NCI-H345 treated with DMSO at 0.1 percent for 48 hours (cell line): Measurements from ENCODE around the gene PROZ.
"Not testable (repeated sequence)": the region's sequence is repeated elsewhere in the genome, so short reads cannot be mapped to it uniquely, and the experiment has no call there.

Experiments
- DNase-seq: peaks from one replicate; lab custom pipeline; 2025; ENCODE audit not compliant: unreplicated experiment; lab: John Stamatoyannopoulos, UW

The PROZ gene

DNA sequence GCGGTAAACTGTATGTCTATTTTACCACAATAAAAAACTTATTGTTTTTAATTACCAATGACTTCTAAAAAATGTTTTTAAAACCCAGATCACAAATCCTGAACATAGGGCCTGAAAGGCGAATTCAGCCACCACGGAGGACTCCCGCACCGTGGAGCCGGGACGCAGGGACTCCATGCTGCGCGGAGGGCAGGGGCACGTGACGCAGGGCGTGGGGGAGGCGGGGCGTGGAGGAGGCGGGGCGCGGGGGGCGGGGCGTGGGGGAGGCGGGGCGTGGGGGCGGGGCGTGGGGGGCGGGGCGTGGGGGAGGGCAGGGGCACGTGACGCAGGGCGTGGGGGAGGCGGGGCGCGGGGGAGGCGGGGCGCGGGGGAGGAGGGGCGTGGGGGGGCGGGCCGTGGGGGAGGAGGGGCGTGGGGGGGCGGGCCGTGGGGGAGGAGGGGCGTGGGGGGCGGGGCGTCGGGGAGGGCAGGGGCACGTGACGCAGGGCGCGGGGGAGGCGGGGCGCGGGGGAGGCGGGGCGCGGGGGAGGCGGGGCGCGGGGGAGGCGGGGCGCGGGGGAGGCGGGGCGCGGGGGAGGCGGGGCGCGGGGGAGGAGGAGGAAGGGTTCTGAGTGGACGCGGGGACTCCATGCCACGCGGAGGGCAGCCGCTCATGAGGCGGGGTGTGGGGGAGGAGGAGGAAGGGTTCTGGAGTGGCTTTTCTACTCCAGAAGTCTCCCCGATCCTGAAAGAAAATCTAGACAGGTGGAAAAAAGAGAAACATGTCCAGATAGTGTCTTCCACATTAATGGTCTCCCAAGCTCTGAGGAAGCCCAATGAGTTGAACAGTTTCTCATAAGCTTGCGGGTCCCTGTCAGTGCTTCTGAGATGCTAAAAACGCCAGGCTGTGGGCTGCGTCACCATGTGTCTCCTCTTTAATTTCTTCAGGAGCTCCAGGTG lies 4.4 kb upstream of the PROZ start:
- peak; percentile 31 for DNase-seq

DNA sequence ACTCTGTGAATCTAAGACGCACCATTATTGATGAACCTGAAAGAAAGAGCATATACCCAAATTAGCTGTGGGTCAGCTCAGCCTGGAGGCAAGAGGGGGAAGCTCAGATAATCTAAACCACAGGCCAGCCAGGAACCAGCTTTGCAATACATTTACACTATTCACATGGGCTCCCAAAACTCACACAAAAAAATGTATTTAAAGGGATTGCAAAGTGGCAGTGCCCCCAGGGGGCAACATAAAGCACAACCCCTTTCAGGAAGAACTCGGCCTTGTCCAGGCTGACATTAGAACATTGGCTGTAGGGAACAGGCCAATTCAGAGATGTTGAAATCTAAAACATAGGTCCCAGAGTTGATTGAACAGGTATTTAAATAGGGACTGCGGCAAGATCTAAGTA lies 3.2 kb upstream of the PROZ start:
- no peak for DNase-seq

DNA sequence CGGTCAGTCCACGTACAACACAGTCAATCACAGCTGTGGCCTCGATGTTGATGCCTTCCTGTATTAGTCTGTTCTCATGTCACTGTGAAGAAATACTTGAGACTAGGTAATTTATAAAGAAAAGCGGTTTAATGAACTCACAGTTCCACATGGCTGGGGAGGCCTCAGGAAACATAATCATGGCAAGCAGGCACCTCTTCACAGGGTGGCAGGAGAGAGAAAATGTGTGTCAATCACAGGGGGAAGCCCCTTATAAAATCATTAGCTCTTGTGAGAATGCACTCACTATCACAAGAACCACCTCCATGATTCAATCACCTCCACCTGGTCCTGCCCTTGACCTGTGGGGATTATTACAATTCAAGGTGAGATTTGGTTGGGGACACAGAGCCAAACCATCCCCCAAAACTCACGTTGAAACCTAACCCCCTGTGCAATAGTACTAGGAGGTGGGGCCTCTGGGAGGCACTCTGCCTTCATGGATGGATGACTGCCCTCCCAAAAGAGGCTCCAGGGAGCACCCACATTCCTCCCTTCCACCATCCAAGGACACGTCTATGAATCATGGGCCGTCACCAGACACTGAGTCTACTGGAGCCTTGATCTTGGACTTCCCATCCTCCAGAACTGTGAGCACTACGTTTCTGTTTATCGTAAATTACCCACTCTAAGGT lies 2.3 kb upstream of the PROZ start:
- DNase-seq: no peak

DNA sequence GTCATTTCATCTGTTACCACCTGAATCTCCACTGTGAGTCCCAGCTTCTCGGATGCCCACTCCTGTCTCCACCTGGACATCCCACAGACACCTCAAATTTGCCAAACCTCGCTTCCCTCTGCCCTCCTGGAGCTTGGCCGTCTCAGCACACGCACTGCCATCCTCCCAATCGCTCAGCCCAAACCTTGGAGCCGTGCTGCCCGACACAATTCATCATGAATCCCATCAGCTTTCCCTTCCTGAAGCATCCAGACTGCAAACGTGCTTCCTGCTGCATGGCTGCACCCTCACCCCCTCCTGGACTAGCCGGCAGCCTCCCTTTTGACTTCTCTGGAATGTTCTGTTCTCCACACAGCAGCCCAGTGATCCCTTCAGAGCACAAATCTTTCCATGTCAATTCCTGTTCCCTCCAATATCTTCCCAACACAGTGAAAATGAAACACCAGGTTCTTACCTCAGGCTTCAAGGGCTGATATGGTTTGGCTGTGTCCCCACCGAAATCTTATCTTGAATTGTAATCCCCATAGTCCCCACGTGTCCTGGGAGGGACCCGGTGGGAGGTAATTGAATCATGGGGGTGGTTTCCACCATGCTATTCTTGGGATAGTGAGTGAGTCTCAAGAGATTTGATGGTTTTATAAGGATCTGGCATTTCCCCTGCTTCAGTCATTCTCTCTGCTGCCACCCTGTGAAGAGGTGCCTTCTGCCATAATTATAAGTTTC lies 1.1 kb upstream of the PROZ start:
- no peak for DNase-seq

DNA sequence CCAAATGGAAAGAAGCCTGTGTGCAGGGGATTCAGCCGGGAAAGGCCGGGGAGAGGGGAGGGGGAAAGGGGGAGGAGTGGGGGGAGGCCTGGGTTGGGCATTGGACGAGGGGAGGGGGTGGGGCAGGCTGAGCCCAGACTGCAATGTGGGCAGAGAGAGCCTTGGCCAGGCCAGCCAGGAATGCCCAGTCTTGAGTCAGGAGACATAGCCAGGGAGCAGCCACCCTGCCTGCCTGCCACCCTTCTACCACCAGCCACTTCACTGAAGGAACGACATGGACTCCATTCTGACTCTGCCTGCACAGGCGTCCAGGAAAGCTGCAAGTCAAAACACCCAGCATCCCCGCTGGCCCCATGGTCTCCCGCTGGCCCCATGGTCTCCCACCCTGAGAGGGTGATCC lies 498 bp downstream of the PROZ start:
- no peak for DNase-seq

DNA sequence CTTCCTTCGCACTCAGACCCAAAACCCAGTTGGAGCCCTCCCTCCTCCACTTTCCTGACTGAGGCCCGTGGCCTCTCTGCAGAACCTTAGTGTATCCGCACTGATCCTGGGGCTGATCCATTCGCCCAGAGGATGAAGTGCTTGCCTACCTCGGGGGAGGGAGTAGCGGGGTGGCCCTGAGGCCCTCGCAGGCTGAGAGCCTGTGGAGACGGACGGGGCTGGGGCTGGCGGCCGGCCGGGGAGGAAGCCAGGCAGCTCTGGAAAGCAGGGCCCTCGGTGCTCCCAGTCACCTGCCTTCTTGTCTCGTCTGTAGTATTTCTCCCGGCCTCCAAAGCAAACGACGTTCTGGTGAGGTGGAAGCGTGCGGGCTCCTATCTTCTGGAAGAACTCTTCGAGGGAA lies 1.3 kb downstream of the PROZ start:
- DNase-seq: no peak

DNA sequence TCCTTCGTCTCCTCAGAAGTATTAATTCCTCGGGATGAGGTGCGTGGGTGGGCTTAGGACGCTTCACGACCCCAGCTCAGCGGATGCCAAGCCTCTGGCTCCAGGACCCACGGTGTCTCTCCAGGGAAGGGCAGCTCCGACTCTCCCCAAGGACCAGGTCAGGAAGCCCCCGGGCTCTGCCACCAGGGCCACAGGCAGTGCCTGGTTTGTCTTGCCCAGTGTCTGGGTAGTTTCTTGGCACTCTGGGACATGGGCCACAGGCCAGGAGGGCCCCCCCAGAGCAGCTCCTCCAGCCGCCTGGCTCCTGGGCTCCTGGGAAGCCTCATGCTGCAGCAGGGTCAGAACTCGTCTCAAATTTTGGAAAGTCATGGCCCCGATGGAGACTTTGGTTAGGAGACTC lies 2.5 kb downstream of the PROZ start:
- no peak for DNase-seq

DNA sequence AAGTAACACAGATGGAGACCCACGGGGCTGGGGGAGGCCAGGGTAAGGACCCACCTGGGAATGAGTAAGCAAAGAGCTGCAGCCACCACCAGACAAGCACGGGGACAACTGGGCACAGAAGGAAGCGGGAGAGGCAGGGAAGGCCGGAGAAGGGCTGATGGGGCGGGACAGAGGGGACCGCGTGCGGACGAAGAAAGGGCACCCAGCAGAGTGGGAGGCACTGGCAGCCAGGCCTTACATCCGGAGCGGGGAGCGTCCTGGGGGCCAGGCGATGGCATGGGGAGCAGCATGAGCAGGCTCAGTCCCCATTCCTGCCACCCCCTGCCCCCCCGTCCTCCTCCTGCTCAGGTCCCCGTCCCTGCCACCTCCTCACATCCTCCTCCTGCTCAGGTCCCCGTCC lies 3.0 kb downstream of the PROZ start:
- DNase-seq: no peak

DNA sequence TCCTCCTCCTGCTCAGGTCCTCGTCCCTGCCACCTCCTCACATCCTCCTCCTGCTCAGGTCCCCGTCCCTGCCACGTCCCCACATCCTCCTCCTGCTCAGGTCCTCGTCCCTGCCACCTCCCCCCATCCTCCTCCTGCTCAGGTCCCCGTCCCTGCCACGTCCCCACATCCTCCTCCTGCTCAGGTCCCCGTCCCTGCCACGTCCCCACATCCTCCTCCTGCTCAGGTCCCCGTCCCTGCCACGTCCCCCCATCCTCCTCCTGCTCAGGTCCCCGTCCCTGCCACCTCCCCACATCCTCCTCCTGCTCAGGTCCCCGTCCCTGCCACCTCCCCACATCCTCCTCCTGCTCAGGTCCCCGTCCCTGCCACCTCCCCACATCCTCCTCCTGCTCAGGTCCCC lies 3.5 kb downstream of the PROZ start:
- not testable (repeated sequence) for DNase-seq

DNA sequence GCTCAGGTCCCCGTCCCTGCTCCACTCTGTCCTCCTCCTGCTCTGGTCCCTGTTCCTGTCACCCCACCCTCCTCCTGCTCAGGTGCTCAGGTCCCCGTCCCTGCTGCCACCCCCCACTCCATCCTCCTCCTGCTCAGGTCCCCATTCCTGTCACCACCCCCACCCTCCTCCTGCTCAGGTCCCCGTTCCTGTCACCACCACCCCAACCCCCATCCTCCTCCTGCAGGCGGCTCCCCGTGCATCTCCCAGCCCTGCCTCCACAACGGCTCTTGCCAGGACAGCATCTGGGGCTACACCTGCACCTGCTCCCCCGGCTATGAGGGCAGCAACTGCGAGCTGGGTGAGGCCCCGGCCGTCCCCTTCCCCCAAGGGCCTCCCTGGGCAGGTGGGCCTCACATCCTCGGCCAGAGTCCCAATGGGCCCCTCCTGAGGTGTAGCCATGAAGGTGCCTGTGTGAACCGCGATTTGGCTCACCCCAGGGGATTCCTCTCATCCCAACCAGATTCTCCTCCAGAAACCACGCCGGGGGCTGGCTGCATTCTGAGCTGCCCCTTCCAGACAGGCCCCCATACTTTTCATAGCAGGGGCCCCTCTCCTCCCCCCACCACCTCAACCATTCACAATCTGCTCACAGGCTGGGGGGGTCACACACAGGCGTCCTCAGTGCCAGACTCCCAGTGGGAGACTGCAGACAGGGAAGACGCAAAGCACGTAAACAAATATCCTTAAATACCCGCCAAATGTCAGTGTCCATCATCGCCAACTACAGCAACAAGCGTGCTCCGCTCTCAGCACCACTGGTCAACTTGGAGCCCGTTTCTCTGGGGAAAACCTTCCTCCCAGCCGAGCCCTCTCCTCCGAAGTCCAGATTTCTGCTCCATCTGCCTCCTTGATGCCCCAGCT lies 4.6 kb downstream of the PROZ start:
- peak; percentile 11 for DNase-seq

DNA sequence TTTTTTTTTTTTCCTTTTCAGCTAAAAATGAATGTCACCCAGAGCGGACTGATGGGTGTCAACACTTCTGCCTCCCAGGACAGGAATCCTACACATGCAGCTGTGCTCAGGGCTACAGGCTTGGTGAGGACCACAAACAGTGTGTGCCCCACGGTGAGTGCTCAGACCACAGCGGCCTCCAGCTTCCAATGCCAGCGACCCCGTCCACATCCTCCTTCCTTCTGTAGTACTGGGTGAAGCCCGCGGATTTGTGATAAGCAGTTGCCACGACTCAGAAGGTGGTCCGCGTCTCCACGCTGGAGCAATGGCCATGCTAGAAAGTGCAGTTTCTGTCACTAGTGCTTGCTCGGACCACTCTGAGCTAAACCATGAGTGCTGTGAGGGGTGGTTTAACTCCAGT lies 6.0 kb downstream of the PROZ start:
- no peak for DNase-seq

DNA sequence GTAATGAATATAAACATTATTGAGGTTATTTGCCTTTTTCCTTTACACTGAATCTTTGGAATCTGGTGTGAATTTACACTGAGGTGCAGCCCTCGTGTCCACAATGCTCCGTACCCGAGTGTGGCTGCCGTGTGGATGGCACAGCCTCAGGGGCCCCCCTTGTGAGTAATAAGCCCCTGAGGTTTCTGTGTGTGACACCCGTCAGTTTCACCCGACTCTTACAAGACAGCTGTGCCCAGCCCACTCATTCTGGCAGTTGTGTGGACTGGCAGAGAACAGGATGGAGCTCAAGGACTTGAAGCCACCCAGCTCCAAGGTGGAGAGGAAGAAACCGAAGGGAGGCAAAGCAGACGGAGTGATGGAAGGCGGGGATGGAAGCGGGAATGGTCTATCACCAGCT lies 7.8 kb downstream of the PROZ start:
- no peak for DNase-seq

DNA sequence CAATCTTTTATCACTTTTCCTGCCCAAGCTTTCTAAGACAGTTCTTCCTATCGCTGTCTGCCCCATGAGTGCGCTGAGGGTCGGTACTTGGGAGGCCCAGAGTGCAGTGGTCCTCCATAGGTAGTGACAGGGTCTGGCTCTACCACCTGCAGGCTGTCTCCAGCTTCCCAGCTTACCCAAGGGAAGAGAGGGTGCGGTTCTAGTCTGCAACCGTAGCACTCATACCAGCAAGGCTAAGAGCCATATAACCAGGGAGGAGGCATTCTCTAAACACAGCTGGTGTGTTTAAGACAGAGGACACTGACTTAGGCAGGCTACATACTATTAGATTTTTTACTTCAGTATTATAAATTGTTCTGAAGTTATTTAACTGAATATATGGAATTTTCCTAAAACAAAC lies 8.2 kb downstream of the PROZ start:
- no peak for DNase-seq

DNA sequence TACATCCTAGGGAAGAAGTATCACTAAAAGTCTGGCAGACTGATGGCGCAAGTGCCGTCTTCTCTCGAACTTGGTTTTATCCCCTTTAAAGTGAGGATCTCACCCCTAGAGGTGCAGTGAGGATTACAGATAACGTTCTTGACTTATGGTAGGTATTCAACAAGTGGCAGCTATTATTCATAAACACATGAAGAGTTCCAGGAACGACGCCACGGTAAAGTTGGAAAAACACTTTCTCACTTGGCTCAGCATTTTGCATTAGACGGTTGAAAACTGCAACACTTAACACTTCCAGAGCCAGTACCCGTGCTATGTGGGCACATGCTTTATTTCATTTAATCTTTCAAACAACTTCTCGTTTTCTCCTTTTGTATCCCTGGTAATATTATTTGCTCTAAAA lies 8.7 kb downstream of the PROZ start:
- DNase-seq: no peak

DNA sequence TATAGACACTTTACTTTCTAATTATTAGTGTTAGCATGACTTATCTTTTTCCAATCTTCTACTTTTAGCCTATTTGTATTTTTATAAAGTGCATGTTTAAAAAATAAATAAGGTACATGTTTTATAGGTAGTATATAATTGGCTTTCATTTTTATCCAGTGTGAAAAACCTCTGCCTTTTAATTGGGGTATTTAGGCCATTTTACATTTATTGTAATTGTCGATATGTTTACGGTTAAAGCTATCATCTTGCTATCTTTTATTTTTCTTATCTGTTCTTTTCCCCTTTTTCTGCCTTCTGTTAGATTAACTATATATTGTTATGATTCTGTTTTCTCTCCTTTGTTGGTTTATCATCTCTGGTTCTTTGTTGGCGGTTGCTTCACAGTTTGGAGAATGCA lies 9.1 kb downstream of the PROZ start:
- DNase-seq: no peak

DNA sequence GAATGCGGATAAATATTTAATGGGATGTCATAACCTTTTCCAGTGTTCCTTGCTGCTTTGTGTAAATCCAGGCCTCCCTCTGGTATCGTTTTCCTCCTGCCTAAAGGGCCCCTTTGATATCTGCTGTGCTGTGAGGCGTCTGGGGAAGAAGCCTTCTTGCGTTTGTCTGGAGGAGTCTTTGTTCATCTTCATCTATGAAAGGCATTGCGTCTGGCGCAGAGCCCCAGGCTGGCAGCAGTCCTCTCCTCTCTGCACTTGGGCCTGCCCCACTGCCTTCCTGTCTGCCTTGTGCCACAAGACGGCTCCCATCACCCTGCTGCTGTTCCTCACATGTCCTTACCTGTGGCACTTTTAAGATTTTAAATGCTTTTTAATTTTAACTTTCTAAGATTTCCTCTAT lies 9.8 kb downstream of the PROZ start:
- DNase-seq: no peak

DNA sequence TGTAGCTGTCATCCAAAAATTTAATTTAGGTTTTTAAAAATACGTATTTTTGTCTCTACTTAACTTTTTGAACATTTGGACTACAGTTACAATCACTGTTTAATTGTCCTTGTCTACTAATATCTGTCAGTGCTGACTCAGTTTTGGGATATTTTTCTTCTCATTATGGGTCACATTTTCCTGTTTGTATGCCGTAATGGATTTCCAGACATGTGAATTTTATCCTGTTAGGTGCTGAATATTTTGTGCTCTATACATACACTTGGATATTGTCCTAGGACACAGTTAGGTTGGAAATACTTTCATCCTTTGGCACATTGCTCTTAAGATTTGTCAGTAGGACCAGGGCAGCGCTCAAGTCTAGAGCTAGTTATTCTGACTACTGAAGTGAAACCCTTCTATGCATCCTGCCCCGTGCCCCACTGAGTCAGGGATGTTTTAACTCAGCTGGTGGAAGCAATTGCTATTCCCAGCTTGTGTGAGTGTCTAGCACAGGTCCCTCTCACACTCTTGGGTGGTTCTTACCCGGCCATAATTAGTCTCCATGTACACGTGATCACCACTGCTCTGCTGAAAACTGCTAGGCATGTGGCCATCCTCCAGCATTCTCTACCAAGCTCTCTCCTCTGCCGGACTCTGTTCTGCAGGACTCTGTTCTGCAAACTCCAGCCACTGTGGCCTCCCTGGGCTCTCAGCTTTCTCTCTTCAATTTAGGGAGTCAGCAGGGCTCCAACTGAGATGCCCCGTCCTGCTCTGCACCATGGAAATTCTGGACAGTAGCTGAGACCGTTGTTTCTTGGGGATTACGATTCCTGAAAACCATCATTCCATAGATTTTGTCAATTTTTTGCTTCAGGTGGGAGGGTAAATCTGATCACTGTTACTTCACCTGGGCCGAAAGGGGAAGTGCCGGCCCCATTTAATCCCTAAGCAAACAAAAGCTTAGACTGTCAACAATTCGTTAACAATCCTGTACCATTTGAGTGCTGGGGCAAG lies 11.1 kb downstream of the PROZ start:
- DNase-seq: peak; percentile 17

DNA sequence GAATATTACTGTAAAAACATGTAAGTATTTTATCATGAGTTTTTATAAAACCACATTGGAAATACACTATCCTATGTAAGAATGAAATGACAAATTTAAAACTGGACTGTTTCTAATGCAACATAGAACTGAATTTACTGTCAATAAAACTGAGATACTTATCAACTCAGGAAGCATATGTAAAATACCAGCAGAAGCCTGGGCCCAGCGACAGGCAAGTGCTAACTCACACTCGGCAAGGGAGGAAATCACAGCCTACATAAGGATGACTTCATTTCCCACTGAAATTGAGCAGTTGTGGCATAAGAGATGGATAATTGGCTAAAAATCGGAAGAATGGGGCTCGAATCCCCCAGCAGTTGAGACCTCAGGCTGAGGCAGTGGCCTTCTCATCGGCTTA lies 12.1 kb downstream of the PROZ start:
- DNase-seq: no peak

DNA sequence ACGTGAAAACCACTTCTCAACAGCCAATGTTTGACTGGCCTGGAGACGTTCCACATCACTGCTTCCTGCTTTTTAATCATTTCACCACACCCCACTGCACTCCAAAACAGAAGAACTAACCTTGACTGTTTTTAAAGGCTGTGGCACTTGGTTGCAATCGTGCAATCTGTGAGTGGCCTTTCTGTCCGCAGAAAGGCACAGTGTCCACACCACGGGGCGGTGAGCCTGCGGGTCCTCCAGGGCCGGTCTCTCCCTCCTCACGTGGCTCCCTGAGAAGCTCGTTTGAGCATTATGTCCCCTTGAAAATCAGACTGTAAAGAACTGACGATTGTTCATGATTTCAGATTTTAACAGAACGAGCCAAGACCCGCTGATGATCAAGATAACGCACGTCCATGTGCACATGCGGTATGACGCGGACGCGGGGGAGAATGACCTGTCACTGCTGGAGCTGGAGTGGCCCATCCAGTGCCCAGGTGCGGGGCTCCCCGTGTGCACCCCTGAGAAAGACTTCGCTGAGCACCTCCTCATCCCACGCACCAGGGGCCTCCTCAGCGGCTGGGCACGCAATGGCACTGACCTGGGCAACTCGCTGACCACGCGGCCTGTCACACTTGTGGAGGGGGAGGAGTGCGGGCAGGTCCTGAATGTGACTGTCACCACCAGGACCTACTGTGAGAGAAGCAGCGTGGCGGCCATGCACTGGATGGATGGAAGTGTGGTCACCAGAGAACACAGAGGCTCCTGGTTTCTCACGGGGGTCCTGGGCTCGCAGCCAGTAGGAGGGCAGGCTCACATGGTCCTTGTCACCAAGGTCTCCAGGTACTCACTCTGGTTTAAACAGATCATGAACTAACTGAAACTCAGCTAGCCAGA lies 13.0 kb downstream of the PROZ start:
- no peak for DNase-seq
